ENCODE measurements around the gene TNIK.

Gene TNIK

GRCh38 chr3:171086914-171087313 is 373.3 kb downstream of the TNIK start:
- Histone ChIP-seq H2AFZ (ENCODE audit: low read depth, low read length) (no peak overlapping the region), H3K79me2 (ENCODE audit: low read length) (no peaks in the 10 kb centered on the region), H3K27ac (ENCODE audit: low read length) (no peak overlapping the region), H3K4me1 (ENCODE audit: low read length) (peaks cover 17% of the 10 kb centered on the region), H3K27me3 (ENCODE audit: low read depth, low read length) (no peaks in the 10 kb centered on the region), H3K36me3 (replicated peaks; ENCODE audit: low read depth, low read length) (peaks cover 49% of the 10 kb centered on the region), H3K4me2 (ENCODE audit: low read length) (no peak overlapping the region), H3K9ac (ENCODE audit: low read length) (no peak overlapping the region), H3K9me3 (ENCODE audit: insufficient read depth, low read length) (no peaks in the 10 kb centered on the region), H4K20me1 (ENCODE audit: insufficient read depth, low read length) (no peaks in the 10 kb centered on the region), H3K4me3 (ENCODE audit: low read length) (no peak overlapping the region)
- TF ChIP-seq CTCF (IDR thresholded peaks at IDR 0.05; ENCODE audit: low read depth, low read length) (no peak), EZH2phosphoT487 (IDR thresholded peaks at IDR 0.05; ENCODE audit: low read depth) (no peak)

GRCh38 chr3:171077261-171077660 is 382.9 kb downstream of the TNIK start:
- no peaks in the 10 kb centered on the region for H3K79me2 ChIP-seq (ENCODE audit: low read length)
- H4K20me1 ChIP-seq (ENCODE audit: insufficient read depth, low read length) = no peaks in the 10 kb centered on the region
- no peak overlapping the region for H2AFZ ChIP-seq (ENCODE audit: low read depth, low read length)
- no peak overlapping the region for H3K27ac ChIP-seq (ENCODE audit: low read length)
- H3K9me3 ChIP-seq (ENCODE audit: insufficient read depth, low read length) = no peaks in the 10 kb centered on the region
- no peak overlapping the region for H3K9ac ChIP-seq (ENCODE audit: low read length)
- peaks cover 44% of the 10 kb centered on the region for H3K36me3 ChIP-seq (replicated peaks; ENCODE audit: low read depth, low read length)
- TF ChIP-seq CTCF (IDR thresholded peaks at IDR 0.05; ENCODE audit: low read depth, low read length) (no peak), EZH2phosphoT487 (IDR thresholded peaks at IDR 0.05; ENCODE audit: low read depth) (no peak)
- H3K4me3 ChIP-seq (ENCODE audit: low read length) = no peak overlapping the region
- H3K4me1 ChIP-seq (ENCODE audit: low read length) = peaks cover 10% of the 10 kb centered on the region
- H3K27me3 ChIP-seq (ENCODE audit: low read depth, low read length) = no peaks in the 10 kb centered on the region
- H3K4me2 ChIP-seq (ENCODE audit: low read length) = no peak overlapping the region

GRCh38 chr3:171072432-171072831 is 387.8 kb downstream of the TNIK start:
- H3K27ac ChIP-seq (ENCODE audit: low read length) = no peak overlapping the region
- H3K9ac ChIP-seq (ENCODE audit: low read length) = no peak overlapping the region
- H3K79me2 ChIP-seq (ENCODE audit: low read length) = no peaks in the 10 kb centered on the region
- no peaks in the 10 kb centered on the region for H3K4me1 ChIP-seq (ENCODE audit: low read length)
- no peak overlapping the region for H3K4me2 ChIP-seq (ENCODE audit: low read length)
- H3K36me3 ChIP-seq (replicated peaks; ENCODE audit: low read depth, low read length) = peaks cover 38% of the 10 kb centered on the region
- no peak overlapping the region for H2AFZ ChIP-seq (ENCODE audit: low read depth, low read length)
- no peaks in the 10 kb centered on the region for H4K20me1 ChIP-seq (ENCODE audit: insufficient read depth, low read length)
- H3K9me3 ChIP-seq (ENCODE audit: insufficient read depth, low read length) = no peaks in the 10 kb centered on the region
- no peak overlapping the region for H3K4me3 ChIP-seq (ENCODE audit: low read length)
- no peaks in the 10 kb centered on the region for H3K27me3 ChIP-seq (ENCODE audit: low read depth, low read length)
- TF ChIP-seq EZH2phosphoT487 (IDR thresholded peaks at IDR 0.05; ENCODE audit: low read depth) = no peak
- TF ChIP-seq CTCF (IDR thresholded peaks at IDR 0.05; ENCODE audit: low read depth, low read length) = no peak

GRCh38 chr3:171068658-171069057 is 391.5 kb downstream of the TNIK start:
- Histone ChIP-seq H2AFZ (ENCODE audit: low read depth, low read length) (no peak overlapping the region), H4K20me1 (ENCODE audit: insufficient read depth, low read length) (no peaks in the 10 kb centered on the region), H3K36me3 (replicated peaks; ENCODE audit: low read depth, low read length) (peaks cover 49% of the 10 kb centered on the region), H3K27me3 (ENCODE audit: low read depth, low read length) (no peaks in the 10 kb centered on the region), H3K79me2 (ENCODE audit: low read length) (no peaks in the 10 kb centered on the region), H3K9me3 (ENCODE audit: insufficient read depth, low read length) (no peaks in the 10 kb centered on the region), H3K4me1 (ENCODE audit: low read length) (no peaks in the 10 kb centered on the region), H3K9ac (ENCODE audit: low read length) (no peak overlapping the region), H3K4me3 (ENCODE audit: low read length) (no peak overlapping the region), H3K4me2 (ENCODE audit: low read length) (no peak overlapping the region), H3K27ac (ENCODE audit: low read length) (no peak overlapping the region)
- TF ChIP-seq CTCF (IDR thresholded peaks at IDR 0.05; ENCODE audit: low read depth, low read length) = no peak
- TF ChIP-seq EZH2phosphoT487 (IDR thresholded peaks at IDR 0.05; ENCODE audit: low read depth) = no peak
